B cell (primary cell): Measurements from ENCODE around the gene CUEDC2.

Experiments
- CTCF ChIP-seq: fragments of 200-600 bp; IDR thresholded peaks from one replicate; pipeline ENCODE4 v1.8.0; 2022; ENCODE audit warnings: antibody characterized with exemption, mild to moderate bottlenecking
- EZH2 ChIP-seq: IDR thresholded peaks from 2 replicates; pipeline ENCODE4 v1.6.1; 2012; ENCODE audit warnings: borderline replicate concordance, low read depth, mild to moderate bottlenecking, moderate library complexity, low read length; ENCODE audit not compliant: insufficient read depth, poor library complexity, severe bottlenecking

GRCh38 chr10:102394801-102395399, 37.5 kb downstream of the CUEDC2 start:
- TF ChIP-seq CTCF = no peak
- no peak for TF ChIP-seq EZH2
